Nephron (organoid): Measurements from ENCODE around the gene ITPR3.

ENCODE experiments used
- H3K27ac Mint-ChIP-seq, 3 experiments: 2 replicates each; pipeline ENCODE4 v1.8.0; 2020; ENCODE audit warnings: mixed read lengths in 3 of 3, mild to moderate bottlenecking in 2 of 3, moderate library complexity in 1 of 3
- H3K27me3 Mint-ChIP-seq: 2 replicates; pipeline ENCODE4 v1.8.0; 2021; ENCODE audit warnings: low read depth, mild to moderate bottlenecking, moderate library complexity, mixed read lengths
- H3K36me3 Mint-ChIP-seq: 2 replicates; pipeline ENCODE4 v1.8.0; 2020; ENCODE audit warnings: low read depth, mixed read lengths
- H3K4me1 Mint-ChIP-seq: 2 replicates; pipeline ENCODE4 v1.8.0; 2020; ENCODE audit warnings: mixed read lengths
- H3K4me3 Mint-ChIP-seq, 3 experiments: 2 replicates each; pipeline ENCODE4 v1.8.0; 2020; ENCODE audit warnings: mild to moderate bottlenecking in 3 of 3, mixed read lengths in 3 of 3, moderate library complexity in 2 of 3
- H3K9me3 Mint-ChIP-seq: 2 replicates; pipeline ENCODE4 v1.8.0; 2020; ENCODE audit warnings: mixed read lengths
- CTCF ChIP-seq, 3 experiments: fragments of 200-600 bp; sonication (generic); IDR thresholded peaks; one replicate each; pipeline ENCODE4 v1.5.0; 2021; ENCODE audit warnings: antibody characterized with exemption in 3 of 3; ENCODE audit not compliant: unreplicated experiment in 3 of 3

ITPR3 gene

GRCh38 chr6:33668914-33669313 lies 47.8 kb downstream of the ITPR3 start:
- Mint-ChIP-seq H3K36me3 (no peaks in the 10 kb centered on the region), H3K4me3 (no peak overlapping the region), H3K4me1 (peaks cover 5% of the 10 kb centered on the region), H3K9me3 (no peaks in the 10 kb centered on the region), H3K27ac (no peak overlapping the region), H3K27me3 (peaks cover 14% of the 10 kb centered on the region)
- no peak for TF ChIP-seq CTCF (IDR thresholded peaks at IDR 0.05; ENCODE audit: unreplicated experiment in 3 of 3)

- TF ChIP-seq CTCF (IDR thresholded peaks at IDR 0.05; ENCODE audit: unreplicated experiment in 3 of 3), result no peak
- Mint-ChIP-seq H3K36me3 (no peaks in the 10 kb centered on the region), H3K4me1 (peaks cover 9% of the 10 kb centered on the region), H3K9me3 (no peaks in the 10 kb centered on the region), H3K27me3 (peaks cover 12% of the 10 kb centered on the region), H3K27ac (no peak overlapping the region), H3K4me3 (no peak overlapping the region)
These were observed 49.1 kb downstream of the ITPR3 start for GRCh38 chr6:33670086-33670660.

- no peak overlapping the region for H3K4me3 Mint-ChIP-seq
- no peaks in the 10 kb centered on the region for H3K9me3 Mint-ChIP-seq
- H3K4me1 Mint-ChIP-seq, result peaks cover 9% of the 10 kb centered on the region
These were observed 50.0 kb downstream of the ITPR3 start for GRCh38 chr6:33670971-33671743.

GRCh38 chr6:33671744-33672072 lies 50.6 kb downstream of the ITPR3 start:
- Mint-ChIP-seq H3K36me3 (no peaks in the 10 kb centered on the region), H3K4me1 (peaks cover 9% of the 10 kb centered on the region), H3K27ac (peak overlapping the region in 1 of 3 experiments; percentile 40), H3K9me3 (no peaks in the 10 kb centered on the region), H3K4me3 (no peak overlapping the region), H3K27me3 (peaks cover 18% of the 10 kb centered on the region)
- TF ChIP-seq CTCF (IDR thresholded peaks at IDR 0.05; ENCODE audit: unreplicated experiment in 3 of 3), result no peak

More at GRCh38 chr6:33670971-33671743, 50.0 kb downstream of the ITPR3 start:
- Mint-ChIP-seq H3K27ac (peak overlapping the region in 1 of 3 experiments; percentile 40), H3K36me3 (no peaks in the 10 kb centered on the region), H3K27me3 (peaks cover 15% of the 10 kb centered on the region)
- TF ChIP-seq CTCF (IDR thresholded peaks at IDR 0.05; ENCODE audit: unreplicated experiment in 3 of 3), result no peak

- Mint-ChIP-seq H3K27me3 (peaks cover 18% of the 10 kb centered on the region), H3K9me3 (no peaks in the 10 kb centered on the region), H3K27ac (no peak overlapping the region), H3K36me3 (peaks cover 2% of the 10 kb centered on the region), H3K4me1 (peaks cover 12% of the 10 kb centered on the region), H3K4me3 (no peak overlapping the region)
- TF ChIP-seq CTCF (IDR thresholded peaks at IDR 0.05; ENCODE audit: unreplicated experiment in 3 of 3), result no peak
These were observed 51.7 kb downstream of the ITPR3 start for GRCh38 chr6:33672808-33673207.

GRCh38 chr6:33673851-33674250 lies 52.7 kb downstream of the ITPR3 start:
- no peak overlapping the region for H3K4me3 Mint-ChIP-seq
- peaks cover 16% of the 10 kb centered on the region for H3K4me1 Mint-ChIP-seq
- H3K9me3 Mint-ChIP-seq, result no peaks in the 10 kb centered on the region
- H3K27ac Mint-ChIP-seq, result peak overlapping the region in 1 of 3 experiments; percentile 43
- peaks cover 4% of the 10 kb centered on the region for H3K36me3 Mint-ChIP-seq
- H3K27me3 Mint-ChIP-seq, result peaks cover 10% of the 10 kb centered on the region
- TF ChIP-seq CTCF (IDR thresholded peaks at IDR 0.05; ENCODE audit: unreplicated experiment in 3 of 3), result no peak
